Stimulated activated CD4-positive, alpha-beta T cell treated with anti-CD3 and anti-CD28 coated beads, Interleukin-2, amount 100 ng/mL, for 4 hours (primary cell): Measurements from ENCODE around the gene IFT20.
A peak's percentile ranks its signal among the peaks of the same experiment; 100 is the strongest.
"Not testable (repeated sequence)": the region's sequence is repeated elsewhere in the genome, so short reads cannot be mapped to it uniquely, and the experiment has no call there.

Source experiments
- DNase-seq: peaks from one replicate; pipeline ENCODE4 v3.0.0-alpha.2; 2020; ENCODE audit warnings: low read depth

Gene IFT20

GRCh38 chr17:28363776-28364650 is 28.7 kb upstream of the IFT20 start:
- DNase-seq, result no peak

GRCh38 chr17:28363186-28363585 is 27.9 kb upstream of the IFT20 start:
- no peak for DNase-seq

- no peak for DNase-seq
Measured at GRCh38 chr17:28357901-28358197, 22.6 kb upstream of the IFT20 start.

GRCh38 chr17:28357061-28357900 is 22.0 kb upstream of the IFT20 start, which contains the start of gene POLDIP2:
Gene POLDIP2, minus strand, starts transcription at chr17:28357527. Its CDS starts 79 bp downstream, at chr17:28357448.
- DNase-seq, result peak; percentile 91

- no peak for DNase-seq
Measured at GRCh38 chr17:28350271-28350670, 15.0 kb upstream of the IFT20 start.

- no peak for DNase-seq
Measured at GRCh38 chr17:28348979-28349378, 13.7 kb upstream of the IFT20 start.

GRCh38 chr17:28347261-28347891 is 12.1 kb upstream of the IFT20 start:
- DNase-seq, result no peak

GRCh38 chr17:28346746-28347246 is 11.5 kb upstream of the IFT20 start:
- DNase-seq, result no peak

- no peak for DNase-seq
Measured at GRCh38 chr17:28346199-28346580, 10.9 kb upstream of the IFT20 start.

GRCh38 chr17:28345419-28346198 is 10.3 kb upstream of the IFT20 start:
- DNase-seq, result no peak

GRCh38 chr17:28344435-28344901 is 9.2 kb upstream of the IFT20 start:
- DNase-seq, result no peak

GRCh38 chr17:28344011-28344410 is 8.7 kb upstream of the IFT20 start:
- DNase-seq, result no peak

- no peak for DNase-seq
Measured at GRCh38 chr17:28343491-28343932, 8.2 kb upstream of the IFT20 start.

- DNase-seq, result no peak
Measured at GRCh38 chr17:28342313-28342712, 7.0 kb upstream of the IFT20 start.

GRCh38 chr17:28341516-28341915 is 6.2 kb upstream of the IFT20 start:
- DNase-seq, result no peak

GRCh38 chr17:28340374-28340773 is 5.1 kb upstream of the IFT20 start:
- DNase-seq, result no peak

GRCh38 chr17:28339431-28339830 is 4.2 kb upstream of the IFT20 start:
- no peak for DNase-seq

- DNase-seq, result not testable (repeated sequence)
Measured at GRCh38 chr17:28338769-28339212, 3.5 kb upstream of the IFT20 start.

- no peak for DNase-seq
Measured at GRCh38 chr17:28338056-28338768, 2.9 kb upstream of the IFT20 start.

GRCh38 chr17:28335959-28336871 is 943 bp upstream of the IFT20 start:
- no peak for DNase-seq
